Measurements from ENCODE around the gene ADAM10.

The ADAM10 gene

GRCh38 chr15:58544756-58545155 is 204.8 kb downstream of the ADAM10 start:
- H3K27ac ChIP-seq: no peak overlapping the region
- no peak for TF ChIP-seq CTCF (IDR thresholded peaks at IDR 0.05)
- TF ChIP-seq ZFX (IDR thresholded peaks at IDR 0.05; ENCODE audit: borderline replicate concordance): no peak

- no peak for TF ChIP-seq CTCF (IDR thresholded peaks at IDR 0.05)
- H3K27ac ChIP-seq: no peak overlapping the region
Measured at GRCh38 chr15:58543664-58544335, 205.7 kb downstream of the ADAM10 start.

GRCh38 chr15:58541410-58542087 is 208.0 kb downstream of the ADAM10 start:
- H3K27ac ChIP-seq: no peak overlapping the region
- TF ChIP-seq CTCF (IDR thresholded peaks at IDR 0.05) (no peak), ZFX (IDR thresholded peaks at IDR 0.05; ENCODE audit: borderline replicate concordance) (no peak)

- TF ChIP-seq ZFX (IDR thresholded peaks at IDR 0.05; ENCODE audit: borderline replicate concordance) (no peak), CTCF (IDR thresholded peaks at IDR 0.05) (no peak)
- no peak overlapping the region for H3K27ac ChIP-seq
Measured at GRCh38 chr15:58539548-58539947, 210.0 kb downstream of the ADAM10 start.

- TF ChIP-seq CTCF (IDR thresholded peaks at IDR 0.05) (no peak), ZFX (IDR thresholded peaks at IDR 0.05; ENCODE audit: borderline replicate concordance) (no peak)
- no peak overlapping the region for H3K27ac ChIP-seq
Measured at GRCh38 chr15:58538901-58539300, 210.6 kb downstream of the ADAM10 start.
